Measurements from ENCODE around the gene PRKAR2B. TPM values are rescaled to one million over a fixed set of nuclear protein-coding genes. Genes with fewer than 3 reads are reported as not detected.

PRKAR2B gene
- total RNA-seq, 3 donors from 2014 or later (not counting 1 experiment from before 2014, with no cell fraction given), result 2.1 to 14.3 (median 4.0) TPM

- TF ChIP-seq, protein P1, sequence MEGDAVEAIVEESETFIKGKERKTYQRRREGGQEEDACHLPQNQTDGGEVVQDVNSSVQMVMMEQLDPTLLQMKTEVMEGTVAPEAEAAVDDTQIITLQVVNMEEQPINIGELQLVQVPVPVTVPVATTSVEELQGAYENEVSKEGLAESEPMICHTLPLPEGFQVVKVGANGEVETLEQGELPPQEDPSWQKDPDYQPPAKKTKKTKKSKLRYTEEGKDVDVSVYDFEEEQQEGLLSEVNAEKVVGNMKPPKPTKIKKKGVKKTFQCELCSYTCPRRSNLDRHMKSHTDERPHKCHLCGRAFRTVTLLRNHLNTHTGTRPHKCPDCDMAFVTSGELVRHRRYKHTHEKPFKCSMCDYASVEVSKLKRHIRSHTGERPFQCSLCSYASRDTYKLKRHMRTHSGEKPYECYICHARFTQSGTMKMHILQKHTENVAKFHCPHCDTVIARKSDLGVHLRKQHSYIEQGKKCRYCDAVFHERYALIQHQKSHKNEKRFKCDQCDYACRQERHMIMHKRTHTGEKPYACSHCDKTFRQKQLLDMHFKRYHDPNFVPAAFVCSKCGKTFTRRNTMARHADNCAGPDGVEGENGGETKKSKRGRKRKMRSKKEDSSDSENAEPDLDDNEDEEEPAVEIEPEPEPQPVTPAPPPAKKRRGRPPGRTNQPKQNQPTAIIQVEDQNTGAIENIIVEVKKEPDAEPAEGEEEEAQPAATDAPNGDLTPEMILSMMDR (IDR thresholded peaks at IDR 0.05), result no peak
- no peak overlapping the region for H3K27ac Mint-ChIP-seq
- WGBS (ENCODE audit: insufficient coverage), result 98% methylated on average over 4 of the region's 4 CpGs
- Histone ChIP-seq H3K36me3 (ENCODE audit: control insufficient read depth, insufficient read depth, low read length) (no peaks in the 10 kb centered on the region), H3K4me1 (ENCODE audit: control insufficient read depth, insufficient read depth, low read length) (peaks cover 17% of the 10 kb centered on the region), H3K27me3 (ENCODE audit: control insufficient read depth, insufficient read depth, low read length) (no peaks in the 10 kb centered on the region), H3K4me3 (ENCODE audit: low read length) (no peak overlapping the region), H3K9me3 (ENCODE audit: control insufficient read depth, insufficient read depth, low read length) (no peaks in the 10 kb centered on the region), H3K27ac (ENCODE audit: low read length) (no peak overlapping the region)
- no peaks in the 10 kb centered on the region for H3K9me3 Mint-ChIP-seq
- H3K27me3 Mint-ChIP-seq (ENCODE audit: low read depth in 2 of 2), result peaks cover 0 to 3% of the 10 kb centered on the region in 2 donors
- no peaks in the 10 kb centered on the region for H3K36me3 Mint-ChIP-seq
- no peak overlapping the region for H3K4me3 Mint-ChIP-seq
- intact Hi-C loops (cut with micrococcal nuclease), result no loop called here
- ATAC-seq (no peak), DNase-seq (no peak)
- H3K4me1 Mint-ChIP-seq, result peaks cover 20 to 21% of the 10 kb centered on the region in 2 donors
Measured at GRCh38 chr7:107123392-107123791, 78.9 kb downstream of the PRKAR2B start.

DNA sequence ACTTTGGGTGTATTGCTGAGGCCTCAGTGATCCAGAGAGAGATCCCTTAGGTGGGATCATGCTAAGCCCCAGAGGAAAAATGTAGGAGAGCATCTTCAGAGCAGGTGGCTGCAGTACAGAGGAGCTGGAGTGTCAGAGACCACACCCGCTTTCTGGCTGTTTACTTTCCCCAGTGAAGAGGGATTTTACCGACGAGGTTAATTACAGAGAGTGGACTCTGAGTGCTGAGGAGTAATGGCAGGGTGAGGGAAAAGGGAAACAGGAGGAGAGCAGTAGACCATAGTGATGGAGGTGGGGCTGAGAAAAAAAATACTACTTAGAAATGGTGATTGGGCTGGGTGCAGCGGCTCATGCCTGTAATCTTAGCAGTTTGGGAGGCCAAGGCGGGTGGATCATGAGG lies 81.0 kb downstream of the PRKAR2B start:
- TF ChIP-seq, protein P1 (IDR thresholded peaks at IDR 0.05), result no peak
- peaks cover 20 to 21% of the 10 kb centered on the region in 2 donors for H3K4me1 Mint-ChIP-seq
- ATAC-seq, result no peak
- no peaks in the 10 kb centered on the region for H3K9me3 ChIP-seq (ENCODE audit: control insufficient read depth, insufficient read depth, low read length)
- no peaks in the 10 kb centered on the region for H3K36me3 ChIP-seq (ENCODE audit: control insufficient read depth, insufficient read depth, low read length)
- peaks cover 17% of the 10 kb centered on the region for H3K4me1 ChIP-seq (ENCODE audit: control insufficient read depth, insufficient read depth, low read length)
- no peak overlapping the region for H3K4me3 ChIP-seq (ENCODE audit: low read length)
- no peaks in the 10 kb centered on the region for H3K36me3 Mint-ChIP-seq
- H3K27me3 ChIP-seq (ENCODE audit: control insufficient read depth, insufficient read depth, low read length), result no peaks in the 10 kb centered on the region
- no peaks in the 10 kb centered on the region for H3K27me3 Mint-ChIP-seq (ENCODE audit: low read depth in 2 of 2)
- H3K27ac ChIP-seq (ENCODE audit: low read length), result peak overlapping the region; percentile 89
- H3K27ac Mint-ChIP-seq, result peak overlapping the region; percentile 66 to 84
- WGBS (ENCODE audit: insufficient coverage), result 89% methylated on average over 5 of the region's 5 CpGs
- H3K4me3 Mint-ChIP-seq, result peak overlapping the region; percentile 85
- no peak for DNase-seq
- intact Hi-C loops (cut with micrococcal nuclease), result no loop called here
- H3K9me3 Mint-ChIP-seq, result no peaks in the 10 kb centered on the region

GRCh38 chr7:107128217-107128616 lies 83.7 kb downstream of the PRKAR2B start:
- intact Hi-C loops (cut with micrococcal nuclease), result no loop called here
- H3K27ac Mint-ChIP-seq, result peak overlapping the region; percentile 66 to 84
- WGBS (ENCODE audit: insufficient coverage), result 90% methylated on average over 2 of the region's 2 CpGs
- no peaks in the 10 kb centered on the region for H3K36me3 Mint-ChIP-seq
- H3K4me3 ChIP-seq (ENCODE audit: low read length), result no peak overlapping the region
- no peak for ATAC-seq
- H3K9me3 Mint-ChIP-seq, result no peaks in the 10 kb centered on the region
- peaks cover 0 to 3% of the 10 kb centered on the region in 2 donors for H3K27me3 Mint-ChIP-seq (ENCODE audit: low read depth in 2 of 2)
- H3K9me3 ChIP-seq (ENCODE audit: control insufficient read depth, insufficient read depth, low read length), result no peaks in the 10 kb centered on the region
- peaks cover 17% of the 10 kb centered on the region for H3K4me1 ChIP-seq (ENCODE audit: control insufficient read depth, insufficient read depth, low read length)
- no peaks in the 10 kb centered on the region for H3K36me3 ChIP-seq (ENCODE audit: control insufficient read depth, insufficient read depth, low read length)
- no peaks in the 10 kb centered on the region for H3K27me3 ChIP-seq (ENCODE audit: control insufficient read depth, insufficient read depth, low read length)
- no peak overlapping the region for H3K4me3 Mint-ChIP-seq
- H3K27ac ChIP-seq (ENCODE audit: low read length), result no peak overlapping the region
- H3K4me1 Mint-ChIP-seq, result peaks cover 20 to 21% of the 10 kb centered on the region in 2 donors
- no peak for DNase-seq
- TF ChIP-seq, protein P1 (IDR thresholded peaks at IDR 0.05), result no peak

DNA sequence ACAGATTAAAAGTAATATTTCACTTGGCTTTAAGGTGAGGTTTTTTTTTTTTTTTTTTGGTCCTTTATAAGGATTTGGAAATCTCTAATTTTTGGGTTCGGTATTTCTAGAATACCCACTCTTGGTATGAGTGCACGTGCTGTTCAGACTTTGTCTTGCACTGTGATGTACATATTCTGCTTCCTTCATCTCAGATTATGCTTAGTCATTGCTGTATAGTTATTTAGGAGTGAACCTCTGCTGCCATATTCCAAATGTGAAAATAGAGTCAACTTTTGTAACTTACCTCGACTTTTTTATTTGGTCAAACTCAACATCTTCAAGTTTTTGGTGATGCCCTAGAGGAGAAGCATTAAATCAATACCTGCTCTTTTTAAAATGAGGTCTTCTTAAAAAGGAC lies 84.2 kb downstream of the PRKAR2B start:
- TF ChIP-seq, protein P1 (IDR thresholded peaks at IDR 0.05), result no peak
- Mint-ChIP-seq H3K36me3 (no peaks in the 10 kb centered on the region), H3K4me3 (no peak overlapping the region), H3K27me3 (ENCODE audit: low read depth in 2 of 2) (peaks cover 0 to 3% of the 10 kb centered on the region in 2 donors), H3K27ac (peak overlapping the region in 1 of 2 donors; percentile 84), H3K4me1 (peaks cover 20 to 21% of the 10 kb centered on the region in 2 donors), H3K9me3 (no peaks in the 10 kb centered on the region)
- Histone ChIP-seq H3K27me3 (ENCODE audit: control insufficient read depth, insufficient read depth, low read length) (no peaks in the 10 kb centered on the region), H3K4me1 (ENCODE audit: control insufficient read depth, insufficient read depth, low read length) (peaks cover 17% of the 10 kb centered on the region), H3K27ac (ENCODE audit: low read length) (no peak overlapping the region), H3K9me3 (ENCODE audit: control insufficient read depth, insufficient read depth, low read length) (no peaks in the 10 kb centered on the region), H3K4me3 (ENCODE audit: low read length) (no peak overlapping the region), H3K36me3 (ENCODE audit: control insufficient read depth, insufficient read depth, low read length) (no peaks in the 10 kb centered on the region)
- no peak for DNase-seq
- intact Hi-C loops (cut with micrococcal nuclease), result no loop called here
- WGBS (ENCODE audit: insufficient coverage), result 90% methylated on average over 3 of the region's 3 CpGs
- ATAC-seq, result no peak
